B cell (primary cell): ENCODE data around the gene FAM120A. TPM values are rescaled to one million over a fixed set of nuclear protein-coding genes. Genes with fewer than 3 reads are reported as not detected.

Experiments
- ATAC-seq: fragments of 200-7000 bp; cut with Tn5 transposase; one replicate; pipeline ENCODE4 v1.10.0; 2021; ENCODE audit warnings: low read depth, mild to moderate bottlenecking, moderate number of reproducible peaks, moderate library complexity
- CTCF ChIA-PET: fragments of 350-600 bp; sonication (Branson Sonifier 250); formaldehyde crosslinking; loops from one replicate; lab custom pipeline; 2021; ENCODE audit warnings: antibody characterized with exemption, inconsistent platforms; lab: Charles Lee
- POLR2A ChIA-PET: fragments of 350-600 bp; sonication (Branson Sonifier 250); formaldehyde crosslinking; loops from one replicate; lab custom pipeline; 2021; ENCODE audit warnings: antibody characterized with exemption; lab: Charles Lee
- DNase-seq: peaks from one replicate; pipeline ENCODE4 v3.0.0; 2013
- H2AFZ ChIP-seq: 2 replicates; pipeline ENCODE4 v1.6.1; 2012; ENCODE audit warnings: mild to moderate bottlenecking, low read depth, low read length; ENCODE audit not compliant: insufficient read depth, poor library complexity, severe bottlenecking
- H3K27ac ChIP-seq, 2 donors: 1 replicate in 1 of 2; 2 replicates in 1 of 2; pipeline ENCODE4 v1.5.1; 2012 to 2013; ENCODE audit warnings: low read length in 2 of 2, mild to moderate bottlenecking in 2 of 2, moderate library complexity in 1 of 2
- H3K27me3 ChIP-seq, 4 experiments: fragments of 200-600 bp in 1 of 4; sonication (generic) in 1 of 4; replicated peaks in 1 of 4; 1 replicate in 2 of 4; 2 replicates in 2 of 4; pipeline versions ENCODE4 v1.6.1 to v1.7.0; 2013 to 2016; ENCODE audit warnings: low read length in 3 of 4, mild to moderate bottlenecking in 2 of 4, mixed read lengths in 1 of 4, moderate library complexity in 1 of 4; ENCODE audit not compliant: insufficient read depth in 4 of 4, control insufficient read depth in 3 of 4; ENCODE audit errors: control extremely low read depth in 1 of 4
- H3K36me3 ChIP-seq, 2 experiments: replicated peaks in 1 of 2; 1 replicate in 1 of 2; 2 replicates in 1 of 2; pipeline versions ENCODE4 v1.6.1 to v1.7.1; 2013; ENCODE audit warnings: low read length in 1 of 2; ENCODE audit not compliant: insufficient read depth in 2 of 2, control insufficient read depth in 1 of 2; ENCODE audit errors: control extremely low read depth in 1 of 2, extremely low read depth in 1 of 2
- H3K4me1 ChIP-seq, 2 donors: fragments of 200-600 bp in 1 of 2; sonication (generic) in 1 of 2; 1 replicate in 1 of 2; 2 replicates in 1 of 2; pipeline versions ENCODE4 v1.5.1 to v1.6.1; 2013 to 2017; ENCODE audit warnings: low read length in 2 of 2; ENCODE audit not compliant: control insufficient read depth in 2 of 2, insufficient read depth in 2 of 2
- H3K4me2 ChIP-seq: replicated peaks from 2 replicates; pipeline ENCODE3; 2012; ENCODE audit warnings: mild to moderate bottlenecking, low read depth, low read length; ENCODE audit not compliant: poor library complexity, severe bottlenecking
- H3K4me3 ChIP-seq, 5 experiments: fragments of 200-600 bp in 1 of 5; sonication (generic) in 1 of 5; 1 replicate in 3 of 5; 2 replicates in 2 of 5; pipeline versions ENCODE4 v1.5.1 to v1.7.0; 2011 to 2016; ENCODE audit warnings: low read length in 4 of 5, mild to moderate bottlenecking in 4 of 5, low read depth in 2 of 5, control low read depth in 1 of 5, moderate library complexity in 1 of 5; ENCODE audit not compliant: insufficient read depth in 1 of 5; ENCODE audit errors: control extremely low read depth in 1 of 5, extremely low read depth in 1 of 5
- H3K79me2 ChIP-seq: fragments of 200-600 bp; sonication (generic); one replicate; pipeline ENCODE4 v1.6.0; 2016; ENCODE audit warnings: low read length; ENCODE audit not compliant: control insufficient read depth, insufficient read depth
- H3K9ac ChIP-seq: fragments of 200-600 bp; sonication (generic); 2 replicates; pipeline ENCODE4 v1.6.1; 2017; ENCODE audit warnings: mild to moderate bottlenecking, low read length, moderate library complexity
- H3K9me3 ChIP-seq, 3 donors: one replicate each; pipeline versions ENCODE4 v1.6.1 to v1.7.1; 2013; ENCODE audit warnings: low read length in 2 of 3; ENCODE audit not compliant: control insufficient read depth in 2 of 3, insufficient read depth in 1 of 3; ENCODE audit errors: control extremely low read depth in 1 of 3
- H4K20me1 ChIP-seq: 2 replicates; pipeline ENCODE4 v1.6.0; 2012; ENCODE audit warnings: mild to moderate bottlenecking, low read length; ENCODE audit not compliant: insufficient read depth, control insufficient read depth, poor library complexity, severe bottlenecking
- H3K27ac Mint-ChIP-seq: one replicate; pipeline ENCODE4 v1.8.0; 2021; ENCODE audit warnings: mixed read lengths
- H3K27me3 Mint-ChIP-seq: one replicate; pipeline ENCODE4 v1.8.0; 2021; ENCODE audit warnings: mixed read lengths
- H3K4me1 Mint-ChIP-seq: one replicate; pipeline ENCODE4 v1.8.0; 2021; ENCODE audit warnings: mixed read lengths
- H3K4me3 Mint-ChIP-seq: one replicate; pipeline ENCODE4 v1.8.0; 2021; ENCODE audit warnings: mixed read lengths
- H3K9me3 Mint-ChIP-seq: one replicate; pipeline ENCODE4 v1.8.0; 2022; ENCODE audit warnings: mixed read lengths; ENCODE audit not compliant: insufficient read depth
- EZH2 ChIP-seq: IDR thresholded peaks from 2 replicates; pipeline ENCODE4 v1.6.1; 2012; ENCODE audit warnings: borderline replicate concordance, low read depth, mild to moderate bottlenecking, moderate library complexity, low read length; ENCODE audit not compliant: insufficient read depth, poor library complexity, severe bottlenecking
- WGBS: methylation state at CpG from one replicate; pipeline ENCODE4 v1.1.5; 2013; ENCODE audit warnings: missing lambda C conversion rate; ENCODE audit not compliant: insufficient coverage; 5-methylcytosine and 5-hydroxymethylcytosine counted together
- intact Hi-C: fragments of 100-400 bp; cut with micrococcal nuclease; formaldehyde crosslinking; loops from one replicate; pipeline ENCODE4 v1.10.0; 2022
- polyA plus RNA-seq: library from polyadenylated mRNA; depleted of rRNA; stranded (reverse); fragments of >200 nt; gene quantifications from 2 replicates; pipeline ENCODE4 v1.2.3, GENCODE V29; 2012
- total RNA-seq, 2 donors: library from RNA; stranded (reverse); fragments of 120-200 nt in 1 of 2; gene quantifications; 1 replicate in 1 of 2; 2 replicates in 1 of 2; pipeline versions ENCODE4 v1.2.3 to v1.2.4, GENCODE V29; 2013 to 2022
- TF ChIP-seq, protein P1 (sequence below): fragments of 200-600 bp; IDR thresholded peaks from one replicate; pipeline ENCODE4 v1.8.0; 2022; ENCODE audit warnings: antibody characterized with exemption, mild to moderate bottlenecking

Gene FAM120A
- total and polyA plus RNA-seq, 2 donors (not counting 1 experiment from before 2014, with no cell fraction given): 48.4 to 105 TPM

DNA sequence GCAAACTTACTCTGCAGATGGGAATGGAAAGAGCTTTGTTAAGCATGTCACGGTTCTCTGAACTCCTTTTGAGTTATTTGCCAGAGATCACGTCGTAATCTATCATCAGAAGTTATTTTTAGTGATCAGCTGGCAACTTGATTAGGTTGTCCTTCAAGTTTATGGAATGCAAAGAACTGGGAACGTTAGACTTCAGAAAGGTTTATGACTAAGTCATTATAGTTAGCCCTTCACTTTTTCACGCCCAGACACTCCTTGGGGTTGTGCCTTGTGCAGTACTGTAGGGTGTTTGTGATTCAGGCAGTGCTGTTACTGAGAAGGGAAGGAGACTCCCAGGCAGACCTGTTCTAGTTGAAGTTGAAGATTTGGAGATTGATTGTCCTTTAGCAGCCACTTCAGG is 98.1 kb downstream of the FAM120A start:
- H3K79me2 ChIP-seq: no peaks in the 10 kb centered on the region
- no peak overlapping the region for H3K9ac ChIP-seq
- H3K27me3 ChIP-seq: no peaks in the 10 kb centered on the region
- no peak overlapping the region for H3K27ac ChIP-seq
- no peak overlapping the region for H3K4me2 ChIP-seq
- H4K20me1 ChIP-seq: peaks cover 7% of the 10 kb centered on the region
- 96% methylated on average over 4 of the region's 5 CpGs for WGBS
- H3K27ac Mint-ChIP-seq: no peak overlapping the region
- ChIA-PET POLR2A (no interaction called here), CTCF (interaction anchor here (0.7 to 1.1 kb wide), 2 partner anchors 17 to 583 kb away, joined by 3 to 4 read pairs; no protein-coding TSS in a partner anchor)
- H3K27me3 Mint-ChIP-seq: no peaks in the 10 kb centered on the region
- no peaks in the 10 kb centered on the region for H3K4me1 ChIP-seq
- no peaks in the 10 kb centered on the region for H3K9me3 Mint-ChIP-seq
- no peak overlapping the region for H2AFZ ChIP-seq
- no peak for ATAC-seq
- no peak for DNase-seq
- H3K4me3 Mint-ChIP-seq: no peak overlapping the region
- no peak overlapping the region for H3K4me3 ChIP-seq
- H3K36me3 ChIP-seq: peaks cover 2 to 70% of the 10 kb centered on the region in 2 experiments
- intact Hi-C loops: no loop called here
- TF ChIP-seq, protein P1, sequence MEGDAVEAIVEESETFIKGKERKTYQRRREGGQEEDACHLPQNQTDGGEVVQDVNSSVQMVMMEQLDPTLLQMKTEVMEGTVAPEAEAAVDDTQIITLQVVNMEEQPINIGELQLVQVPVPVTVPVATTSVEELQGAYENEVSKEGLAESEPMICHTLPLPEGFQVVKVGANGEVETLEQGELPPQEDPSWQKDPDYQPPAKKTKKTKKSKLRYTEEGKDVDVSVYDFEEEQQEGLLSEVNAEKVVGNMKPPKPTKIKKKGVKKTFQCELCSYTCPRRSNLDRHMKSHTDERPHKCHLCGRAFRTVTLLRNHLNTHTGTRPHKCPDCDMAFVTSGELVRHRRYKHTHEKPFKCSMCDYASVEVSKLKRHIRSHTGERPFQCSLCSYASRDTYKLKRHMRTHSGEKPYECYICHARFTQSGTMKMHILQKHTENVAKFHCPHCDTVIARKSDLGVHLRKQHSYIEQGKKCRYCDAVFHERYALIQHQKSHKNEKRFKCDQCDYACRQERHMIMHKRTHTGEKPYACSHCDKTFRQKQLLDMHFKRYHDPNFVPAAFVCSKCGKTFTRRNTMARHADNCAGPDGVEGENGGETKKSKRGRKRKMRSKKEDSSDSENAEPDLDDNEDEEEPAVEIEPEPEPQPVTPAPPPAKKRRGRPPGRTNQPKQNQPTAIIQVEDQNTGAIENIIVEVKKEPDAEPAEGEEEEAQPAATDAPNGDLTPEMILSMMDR: no peak
- TF ChIP-seq EZH2: no peak
- H3K4me1 Mint-ChIP-seq: no peaks in the 10 kb centered on the region
- H3K9me3 ChIP-seq: no peaks in the 10 kb centered on the region

- H3K4me3 Mint-ChIP-seq: no peak overlapping the region
- DNase-seq (no peak), ATAC-seq (no peak)
- H3K9ac ChIP-seq: no peak overlapping the region
- TF ChIP-seq, protein P1: no peak
- TF ChIP-seq EZH2: no peak
- no peak overlapping the region for H3K4me3 ChIP-seq
- H3K9me3 Mint-ChIP-seq: no peaks in the 10 kb centered on the region
- peaks cover 2 to 69% of the 10 kb centered on the region in 2 experiments for H3K36me3 ChIP-seq
- ChIA-PET POLR2A (no interaction called here), CTCF (interaction anchor here (0.9 kb wide), 1 partner anchor 13 kb away, joined by 5 read pairs; no protein-coding TSS in a partner anchor)
- H3K27me3 ChIP-seq: no peaks in the 10 kb centered on the region
- intact Hi-C loops: no loop called here
- no peaks in the 10 kb centered on the region for H3K79me2 ChIP-seq
- no peak overlapping the region for H3K27ac Mint-ChIP-seq
- H2AFZ ChIP-seq: no peak overlapping the region
- no peaks in the 10 kb centered on the region for H3K9me3 ChIP-seq
- H3K27me3 Mint-ChIP-seq: no peaks in the 10 kb centered on the region
- no peaks in the 10 kb centered on the region for H4K20me1 ChIP-seq
- no peaks in the 10 kb centered on the region for H3K4me1 Mint-ChIP-seq
- WGBS: no CpG with 5 or more reads among the region's 1 CpG
- no peak overlapping the region for H3K4me2 ChIP-seq
- no peak overlapping the region for H3K27ac ChIP-seq
- no peaks in the 10 kb centered on the region for H3K4me1 ChIP-seq
Observed at GRCh38 chr9:93552923-93553322, 101.4 kb downstream of the FAM120A start.
